H9 (cell line): ENCODE results near the gene ZNF423. TPM values are rescaled to one million over a fixed set of nuclear protein-coding genes. Genes with fewer than 3 reads are reported as not detected.
A peak's percentile ranks its signal among the peaks of the same experiment; 100 is the strongest.

Experiments used
- DNase-seq: peaks from one replicate; pipeline ENCODE4 v3.0.0-alpha.2; 2017
- H2AFZ ChIP-seq: one replicate; pipeline ENCODE4 v1.6.1; 2013; ENCODE audit warnings: mild to moderate bottlenecking, low read length, control low read depth, moderate library complexity
- H2AK5ac ChIP-seq: 2 replicates; pipeline ENCODE4 v1.6.1; 2013; ENCODE audit warnings: low read length, control low read depth, mixed read lengths; ENCODE audit not compliant: insufficient read length
- H2BK120ac ChIP-seq: one replicate; pipeline ENCODE4 v1.6.1; 2013; ENCODE audit warnings: low read depth, mild to moderate bottlenecking, low read length, control low read depth, inconsistent platforms; ENCODE audit not compliant: poor library complexity, severe bottlenecking
- H2BK12ac ChIP-seq: 2 replicates; pipeline ENCODE4 v1.6.1; 2013; ENCODE audit warnings: low read length, control low read depth, mixed read lengths, low read depth; ENCODE audit not compliant: insufficient read length
- H2BK15ac ChIP-seq: 2 replicates; pipeline ENCODE4 v1.6.1; 2013; ENCODE audit warnings: low read depth, low read length, control low read depth
- H2BK20ac ChIP-seq: one replicate; pipeline ENCODE4 v1.6.1; 2013; ENCODE audit warnings: low read depth, mild to moderate bottlenecking, low read length, control low read depth, inconsistent platforms; ENCODE audit not compliant: poor library complexity, severe bottlenecking
- H2BK5ac ChIP-seq: 2 replicates; pipeline ENCODE4 v1.6.1; 2013; ENCODE audit warnings: low read length, control low read depth, mixed read lengths; ENCODE audit not compliant: insufficient read length
- H3K14ac ChIP-seq: 2 replicates; pipeline ENCODE4 v1.6.1; 2013; ENCODE audit warnings: low read length, control low read depth; ENCODE audit not compliant: insufficient read depth
- H3K18ac ChIP-seq: 2 replicates; pipeline ENCODE4 v1.6.1; 2013; ENCODE audit warnings: low read depth, mild to moderate bottlenecking, mixed read lengths, low read length, control low read depth; ENCODE audit not compliant: insufficient read length
- H3K23ac ChIP-seq: 2 replicates; pipeline ENCODE4 v1.6.1; 2013; ENCODE audit warnings: low read length, control low read depth, mixed read lengths, low read depth; ENCODE audit not compliant: insufficient read length
- H3K23me2 ChIP-seq: 2 replicates; pipeline ENCODE4 v1.6.1; 2013; ENCODE audit warnings: low read depth, mild to moderate bottlenecking, mixed read lengths, low read length, control low read depth; ENCODE audit not compliant: insufficient read length, poor library complexity, severe bottlenecking
- H3K27ac ChIP-seq: 2 replicates; pipeline ENCODE4 v1.5.1; 2013; ENCODE audit warnings: low read length, control low read depth, mixed read lengths, low read depth; ENCODE audit not compliant: insufficient read length
- H3K27me3 ChIP-seq: 2 replicates; pipeline ENCODE4 v1.6.1; 2013; ENCODE audit warnings: low read length, control low read depth, inconsistent platforms; ENCODE audit not compliant: insufficient read depth
- H3K4ac ChIP-seq: 2 replicates; pipeline ENCODE4 v1.6.1; 2013; ENCODE audit warnings: low read depth, mild to moderate bottlenecking, control low read depth, inconsistent platforms, low read length, moderate library complexity
- H3K4me1 ChIP-seq: 2 replicates; pipeline ENCODE4 v1.6.1; 2013; ENCODE audit warnings: low read length, control low read depth, inconsistent platforms; ENCODE audit not compliant: insufficient read depth
- H3K4me2 ChIP-seq: 2 replicates; pipeline ENCODE4 v1.6.1; 2013; ENCODE audit warnings: low read length, control low read depth, mixed read lengths; ENCODE audit not compliant: insufficient read length, insufficient read depth
- H3K56ac ChIP-seq: 2 replicates; pipeline ENCODE4 v1.6.1; 2013; ENCODE audit warnings: low read depth, mild to moderate bottlenecking, mixed read lengths, low read length, control low read depth; ENCODE audit not compliant: insufficient read length
- H3K79me1 ChIP-seq: 2 replicates; pipeline ENCODE4 v1.6.1; 2013; ENCODE audit warnings: low read depth, mild to moderate bottlenecking, moderate library complexity, low read length, control low read depth, inconsistent platforms; ENCODE audit not compliant: insufficient read depth, poor library complexity, severe bottlenecking
- H3K79me2 ChIP-seq: 2 replicates; pipeline ENCODE4 v1.6.1; 2013; ENCODE audit warnings: low read length, control low read depth, inconsistent platforms; ENCODE audit not compliant: insufficient read depth
- H3K9ac ChIP-seq: 2 replicates; pipeline ENCODE4 v1.6.1; 2013; ENCODE audit warnings: low read length, control low read depth, mixed read lengths; ENCODE audit not compliant: insufficient read length; ENCODE audit errors: extremely low read depth
- H3K9me3 ChIP-seq: one replicate; pipeline ENCODE4 v1.6.1; 2013; ENCODE audit warnings: low read depth, low read length, inconsistent platforms; ENCODE audit not compliant: control insufficient read depth
- H3T11ph ChIP-seq: one replicate; pipeline ENCODE4 v1.6.1; 2013; ENCODE audit warnings: mild to moderate bottlenecking, low read length, control low read depth, inconsistent platforms
- H4K20me1 ChIP-seq: one replicate; pipeline ENCODE4 v1.6.1; 2013; ENCODE audit not compliant: control insufficient read depth, insufficient read length, insufficient read depth
- H4K5ac ChIP-seq: 2 replicates; pipeline ENCODE4 v1.6.1; 2013; ENCODE audit warnings: low read depth, mild to moderate bottlenecking, mixed read lengths, low read length, control low read depth; ENCODE audit not compliant: insufficient read length
- H4K8ac ChIP-seq: replicated peaks from 2 replicates; pipeline ENCODE4 v1.6.1; 2013; ENCODE audit warnings: low read length, control low read depth, mixed read lengths, low read depth; ENCODE audit not compliant: insufficient read length
- H4K91ac ChIP-seq: 2 replicates; pipeline ENCODE4 v1.6.1; 2013; ENCODE audit warnings: low read depth, mild to moderate bottlenecking, moderate library complexity, mixed read lengths, low read length, control low read depth; ENCODE audit not compliant: insufficient read length
- H3K27ac Mint-ChIP-seq, 3 experiments: 2 replicates in 2 of 3; 3 replicates in 1 of 3; pipeline ENCODE4 v1.8.0; 2020 to 2021; ENCODE audit warnings: mixed read lengths in 3 of 3, mild to moderate bottlenecking in 1 of 3, moderate library complexity in 1 of 3
- H3K27me3 Mint-ChIP-seq: 2 replicates; pipeline ENCODE4 v1.8.0; 2021; ENCODE audit warnings: low read depth, mild to moderate bottlenecking, moderate library complexity, mixed read lengths
- H3K36me3 Mint-ChIP-seq, 3 experiments: 2 replicates in 2 of 3; 3 replicates in 1 of 3; pipeline ENCODE4 v1.8.0; 2020 to 2021; ENCODE audit warnings: low read depth in 3 of 3, mixed read lengths in 3 of 3; ENCODE audit not compliant: insufficient read depth in 1 of 3
- H3K4me1 Mint-ChIP-seq, 2 experiments: 2 replicates each; pipeline ENCODE4 v1.8.0; 2020; ENCODE audit warnings: mixed read lengths in 2 of 2
- H3K4me3 Mint-ChIP-seq, 2 experiments: 2 replicates in 1 of 2; 3 replicates in 1 of 2; pipeline ENCODE4 v1.8.0; 2020 to 2021; ENCODE audit warnings: mild to moderate bottlenecking in 2 of 2, mixed read lengths in 2 of 2, moderate library complexity in 1 of 2
- H3K9me3 Mint-ChIP-seq, 2 experiments: 2 replicates in 1 of 2; 3 replicates in 1 of 2; pipeline ENCODE4 v1.8.0; 2020; ENCODE audit warnings: mild to moderate bottlenecking in 2 of 2, mixed read lengths in 2 of 2, moderate library complexity in 1 of 2
- WGBS: extraction: QIAGEN DNeasy Blood & Tissue Kit; methylation state at CpG from one replicate; pipeline ENCODE4 v1.1.7; 2013; ENCODE audit warnings: missing lambda C conversion rate, low lambda C conversion rate, mixed read lengths; ENCODE audit not compliant: insufficient read length; ENCODE audit errors: extremely low coverage; 5-methylcytosine and 5-hydroxymethylcytosine counted together
- total RNA-seq: library from RNA; stranded (reverse); gene quantifications from 2 replicates; pipeline ENCODE4 v1.2.1, GENCODE V29; 2021
- TF ChIP-seq, protein P1 (sequence below): fragments of 200-600 bp; sonication (generic); conservative IDR thresholded peaks from 3 replicates; pipeline ENCODE4 v1.8.0; 2021; ENCODE audit warnings: antibody characterized with exemption, mild to moderate bottlenecking

ZNF423 gene
- total RNA-seq, 1 experiment from 2014 or later, result 51.5 TPM

GRCh38 chr16:49528060-49528865 is 327.6 kb downstream of the ZNF423 start:
- WGBS, result no CpG with 5 or more reads among the region's 23 CpGs
- H4K5ac ChIP-seq, result no peak overlapping the region

More at GRCh38 chr16:49528060-49528865, 327.6 kb downstream of the ZNF423 start:
- Histone ChIP-seq H3K9me3 (no peaks in the 10 kb centered on the region), H3K4me1 (peaks cover 4% of the 10 kb centered on the region; the same call in 1 of the 2 replicates), H2BK15ac (no peak overlapping the region), H2AFZ (no peak overlapping the region), H3K9ac (no peak overlapping the region), H3K23me2 (no peaks in the 10 kb centered on the region), H2AK5ac (no peak overlapping the region), H3K56ac (no peak overlapping the region), H4K8ac (no peak overlapping the region), H2BK5ac (no peak overlapping the region), H3K79me2 (no peaks in the 10 kb centered on the region), H4K91ac (no peak overlapping the region), H3K4me2 (no peak overlapping the region), H3K18ac (no peak overlapping the region), H3T11ph (no peak overlapping the region), H2BK120ac (no peak overlapping the region), H3K27me3 (no peaks in the 10 kb centered on the region), H3K27ac (no peak overlapping the region), H2BK12ac (no peak overlapping the region), H3K79me1 (no peaks in the 10 kb centered on the region), H3K4ac (no peak overlapping the region), H3K23ac (no peak overlapping the region), H4K20me1 (no peaks in the 10 kb centered on the region), H3K14ac (no peak overlapping the region), H2BK20ac (no peak overlapping the region)
- Mint-ChIP-seq H3K9me3 (no peaks in the 10 kb centered on the region), H3K4me3 (no peak overlapping the region), H3K36me3 (peaks cover 0 to 2% (median 0%) of the 10 kb centered on the region in 3 experiments; a peak in 1 of 7 replicates), H3K27me3 (no peaks in the 10 kb centered on the region), H3K27ac (peak overlapping the region; percentile 56 to 89 (median 60); a peak in 6 of 7 replicates), H3K4me1 (peaks cover 49 to 62% of the 10 kb centered on the region in 2 experiments)
- TF ChIP-seq, protein P1, sequence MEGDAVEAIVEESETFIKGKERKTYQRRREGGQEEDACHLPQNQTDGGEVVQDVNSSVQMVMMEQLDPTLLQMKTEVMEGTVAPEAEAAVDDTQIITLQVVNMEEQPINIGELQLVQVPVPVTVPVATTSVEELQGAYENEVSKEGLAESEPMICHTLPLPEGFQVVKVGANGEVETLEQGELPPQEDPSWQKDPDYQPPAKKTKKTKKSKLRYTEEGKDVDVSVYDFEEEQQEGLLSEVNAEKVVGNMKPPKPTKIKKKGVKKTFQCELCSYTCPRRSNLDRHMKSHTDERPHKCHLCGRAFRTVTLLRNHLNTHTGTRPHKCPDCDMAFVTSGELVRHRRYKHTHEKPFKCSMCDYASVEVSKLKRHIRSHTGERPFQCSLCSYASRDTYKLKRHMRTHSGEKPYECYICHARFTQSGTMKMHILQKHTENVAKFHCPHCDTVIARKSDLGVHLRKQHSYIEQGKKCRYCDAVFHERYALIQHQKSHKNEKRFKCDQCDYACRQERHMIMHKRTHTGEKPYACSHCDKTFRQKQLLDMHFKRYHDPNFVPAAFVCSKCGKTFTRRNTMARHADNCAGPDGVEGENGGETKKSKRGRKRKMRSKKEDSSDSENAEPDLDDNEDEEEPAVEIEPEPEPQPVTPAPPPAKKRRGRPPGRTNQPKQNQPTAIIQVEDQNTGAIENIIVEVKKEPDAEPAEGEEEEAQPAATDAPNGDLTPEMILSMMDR, result no peak
- no peak for DNase-seq
